GM18517 (cell line): ENCODE measurements around the gene HCN2.
"Not testable (repeated sequence)": the region's sequence is repeated elsewhere in the genome, so short reads cannot be mapped to it uniquely, and the experiment has no call there.

Source experiments
- ATAC-seq: cut with Tn5 transposase; IDR thresholded peaks from one replicate; pipeline ENCODE4 v1.9.1; 2021; ENCODE audit warnings: mild to moderate bottlenecking, moderate library complexity; ENCODE audit not compliant: unreplicated experiment

The HCN2 gene

GRCh38 chr19:602391-603301, 13.0 kb downstream of the HCN2 start:
- no peak for ATAC-seq

GRCh38 chr19:603302-603639, 13.6 kb downstream of the HCN2 start:
- not testable (repeated sequence) for ATAC-seq

GRCh38 chr19:603779-604178, 14.1 kb downstream of the HCN2 start:
- ATAC-seq: not testable (repeated sequence)

GRCh38 chr19:604355-604754, 14.7 kb downstream of the HCN2 start:
- ATAC-seq: no peak

DNA sequence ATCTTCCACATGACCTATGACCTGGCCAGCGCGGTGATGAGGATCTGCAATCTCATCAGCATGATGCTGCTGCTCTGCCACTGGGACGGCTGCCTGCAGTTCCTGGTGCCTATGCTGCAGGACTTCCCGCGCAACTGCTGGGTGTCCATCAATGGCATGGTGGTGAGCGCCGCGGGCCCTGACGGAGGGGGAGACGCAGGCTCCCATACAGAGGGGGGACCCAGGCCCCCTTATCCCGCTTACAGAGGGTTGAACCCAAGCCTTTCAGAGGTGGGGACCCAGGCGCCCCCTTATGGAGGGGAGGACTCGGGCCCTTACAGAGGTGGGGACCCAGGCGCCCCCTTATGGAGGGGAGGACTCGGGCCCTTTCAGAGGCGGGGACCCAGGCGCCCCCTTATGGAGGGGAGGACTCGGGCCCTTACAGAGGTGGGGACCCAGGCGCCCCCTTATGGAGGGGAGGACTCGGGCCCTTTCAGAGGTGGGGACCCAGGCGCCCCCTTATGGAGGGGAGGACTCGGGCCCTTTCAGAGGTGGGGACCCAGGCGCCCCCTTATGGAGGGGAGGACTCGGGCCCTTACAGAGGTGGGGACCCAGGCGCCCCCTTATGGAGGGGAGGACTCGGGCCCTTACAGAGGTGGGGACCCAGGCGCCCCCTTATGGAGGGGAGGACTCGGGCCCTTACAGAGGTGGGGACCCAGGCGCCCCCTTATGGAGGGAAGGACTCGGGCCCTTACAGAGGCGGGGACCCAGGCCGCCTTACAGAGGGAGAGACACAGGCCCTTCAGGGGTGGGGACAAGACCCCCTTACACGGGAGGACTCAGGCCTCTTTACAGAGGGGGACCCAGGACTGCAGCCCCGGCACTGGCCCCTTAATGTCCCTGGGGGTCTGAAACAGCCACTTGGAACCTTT, 15.6 kb downstream of the HCN2 start:
- not testable (repeated sequence) for ATAC-seq

- no peak for ATAC-seq
These were observed 17.8 kb downstream of the HCN2 start for GRCh38 chr19:607301-608154.

DNA sequence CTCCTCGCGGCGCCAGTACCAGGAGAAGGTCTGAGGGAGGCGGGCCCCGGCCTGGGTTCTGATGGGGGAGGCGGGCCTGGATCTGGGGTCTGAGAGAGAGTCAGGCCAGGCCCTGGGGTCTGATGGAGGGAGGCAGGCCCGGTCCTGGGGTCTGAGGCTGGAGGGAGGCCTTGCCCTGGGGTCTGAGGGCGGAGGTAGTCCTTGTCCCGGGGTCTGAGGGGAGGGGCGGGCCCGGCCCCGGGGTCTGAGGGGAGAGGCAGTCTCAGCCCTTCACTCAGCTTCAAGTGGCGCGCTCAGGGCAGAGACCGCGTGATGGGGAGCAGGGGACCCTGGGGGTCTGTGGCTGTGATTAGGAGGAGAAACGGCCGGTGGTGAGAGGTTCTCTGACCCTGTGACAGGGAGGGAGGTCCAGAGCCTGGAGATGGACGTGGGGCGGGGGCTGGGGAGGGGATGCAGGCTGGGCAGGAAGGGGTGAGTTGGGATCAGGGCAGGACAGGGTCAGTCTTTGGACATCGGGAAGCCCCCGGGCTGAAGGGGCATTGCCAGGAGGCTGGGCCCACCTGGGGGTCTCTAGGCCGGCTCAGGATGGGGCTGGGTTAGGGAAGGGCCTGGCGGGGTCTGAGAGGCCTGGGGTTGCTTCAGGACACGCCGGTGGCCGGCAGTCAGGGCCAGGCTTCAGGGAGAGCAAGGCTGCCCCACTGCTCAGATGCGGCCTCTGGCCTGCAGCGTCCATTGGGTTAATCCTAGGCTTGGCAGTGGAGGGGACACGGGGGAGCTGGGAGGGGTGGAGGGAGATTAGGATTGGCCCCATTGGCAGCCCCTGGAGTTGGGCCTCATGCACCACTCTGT, 18.7 kb downstream of the HCN2 start:
- ATAC-seq: no peak

DNA sequence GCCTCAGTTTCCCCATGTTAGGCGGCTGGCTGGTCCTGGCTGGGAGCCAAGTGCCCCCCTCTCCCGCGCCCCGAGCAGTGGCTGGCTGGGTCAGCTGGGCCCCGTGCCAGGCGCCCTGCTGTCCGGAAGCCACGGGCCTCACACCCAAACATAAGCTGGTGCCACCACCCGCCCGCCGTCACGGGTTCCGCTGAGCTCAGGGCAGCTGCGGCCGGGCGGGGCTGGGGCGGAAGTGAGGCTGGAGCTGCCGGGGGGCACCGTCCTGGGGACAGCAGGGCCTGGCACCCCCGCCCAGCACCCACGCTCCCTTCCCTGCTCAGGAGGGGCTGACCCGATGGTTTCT, 19.3 kb downstream of the HCN2 start:
- ATAC-seq: no peak

DNA sequence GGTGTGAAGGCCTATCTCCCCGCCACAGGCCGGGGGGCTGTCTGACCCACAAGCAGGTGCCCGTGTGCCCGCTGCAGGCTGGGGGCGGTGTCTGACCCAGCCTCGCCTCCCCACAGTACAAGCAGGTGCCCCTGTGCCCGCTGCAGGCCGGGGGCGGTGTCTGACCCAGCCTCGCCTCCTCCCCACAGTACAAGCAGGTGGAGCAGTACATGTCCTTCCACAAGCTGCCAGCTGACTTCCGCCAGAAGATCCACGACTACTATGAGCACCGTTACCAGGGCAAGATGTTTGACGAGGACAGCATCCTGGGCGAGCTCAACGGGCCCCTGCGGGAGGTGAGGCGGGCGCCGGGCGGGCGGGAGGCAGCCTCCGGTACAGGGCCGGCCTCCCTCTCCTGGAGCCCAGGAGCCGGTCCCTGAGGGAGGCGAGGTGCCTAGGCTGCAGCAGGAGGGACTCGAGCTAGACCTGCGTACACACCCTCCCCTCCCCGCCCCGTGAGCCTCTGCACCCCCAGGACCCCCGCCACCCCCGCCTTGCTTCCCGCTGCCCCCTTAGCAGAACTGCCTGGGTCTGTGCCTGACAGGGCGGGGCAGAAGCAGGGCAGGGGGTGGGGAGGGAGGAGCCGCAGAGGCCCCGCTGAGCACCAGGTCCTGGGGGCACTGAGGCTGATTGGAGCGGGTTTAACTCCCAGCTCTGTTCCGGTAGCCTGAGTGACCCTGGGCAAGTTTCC, 20.6 kb downstream of the HCN2 start:
- no peak for ATAC-seq

- no peak for ATAC-seq
These were observed 21.3 kb downstream of the HCN2 start for GRCh38 chr19:610801-611480.

DNA sequence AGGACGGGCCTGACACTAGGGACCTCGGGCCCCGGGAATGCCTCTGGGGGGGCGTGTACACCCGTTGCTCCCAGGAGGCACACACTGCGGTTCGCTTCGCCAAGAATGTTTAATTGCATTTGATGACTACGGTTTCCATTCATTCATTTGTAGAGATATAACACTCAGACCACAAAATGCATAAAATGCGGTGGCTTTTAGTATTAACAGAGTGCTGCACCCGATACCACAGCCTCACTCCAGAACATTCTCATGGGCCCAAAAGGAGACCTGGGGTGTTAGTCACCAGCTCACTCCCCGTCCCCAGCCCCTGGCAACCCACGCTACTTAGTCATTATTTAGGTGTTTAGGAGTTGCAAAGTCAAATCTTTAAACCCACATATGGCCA, 21.8 kb downstream of the HCN2 start:
- ATAC-seq: no peak

DNA sequence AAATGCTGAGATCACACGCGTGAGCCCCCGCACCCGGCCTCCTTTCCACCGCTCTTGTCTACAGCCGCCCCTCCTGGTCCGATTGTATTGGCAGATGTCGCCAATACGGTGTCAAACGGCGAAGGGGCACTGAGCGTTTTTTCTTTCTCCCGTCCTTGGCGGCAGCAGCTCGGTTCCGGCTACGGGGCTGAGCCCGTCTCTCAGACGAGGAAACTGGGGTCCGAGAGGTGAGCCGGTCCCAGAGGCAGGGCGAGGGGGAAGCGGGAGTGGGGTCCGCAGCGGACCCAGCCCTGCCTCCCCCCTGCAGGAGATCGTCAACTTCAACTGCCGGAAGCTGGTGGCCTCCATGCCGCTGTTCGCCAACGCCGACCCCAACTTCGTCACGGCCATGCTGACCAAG, 23.3 kb downstream of the HCN2 start:
- ATAC-seq: no peak

GRCh38 chr19:613732-614567, 24.3 kb downstream of the HCN2 start:
- ATAC-seq: no peak

DNA sequence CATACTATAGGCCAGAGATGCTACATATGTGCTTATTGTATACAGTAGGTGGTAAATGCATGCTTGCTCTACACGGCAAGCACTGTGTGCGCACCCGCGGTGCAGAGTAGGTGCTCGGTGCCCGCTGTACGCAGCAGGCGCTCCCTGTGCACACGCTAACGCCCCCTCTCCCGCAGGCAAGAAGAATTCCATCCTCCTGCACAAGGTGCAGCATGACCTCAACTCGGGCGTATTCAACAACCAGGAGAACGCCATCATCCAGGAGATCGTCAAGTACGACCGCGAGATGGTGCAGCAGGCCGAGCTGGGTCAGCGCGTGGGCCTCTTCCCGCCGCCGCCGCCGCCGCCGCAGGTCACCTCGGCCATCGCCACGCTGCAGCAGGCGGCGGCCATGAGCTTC, 25.9 kb downstream of the HCN2 start:
- ATAC-seq: no peak

DNA sequence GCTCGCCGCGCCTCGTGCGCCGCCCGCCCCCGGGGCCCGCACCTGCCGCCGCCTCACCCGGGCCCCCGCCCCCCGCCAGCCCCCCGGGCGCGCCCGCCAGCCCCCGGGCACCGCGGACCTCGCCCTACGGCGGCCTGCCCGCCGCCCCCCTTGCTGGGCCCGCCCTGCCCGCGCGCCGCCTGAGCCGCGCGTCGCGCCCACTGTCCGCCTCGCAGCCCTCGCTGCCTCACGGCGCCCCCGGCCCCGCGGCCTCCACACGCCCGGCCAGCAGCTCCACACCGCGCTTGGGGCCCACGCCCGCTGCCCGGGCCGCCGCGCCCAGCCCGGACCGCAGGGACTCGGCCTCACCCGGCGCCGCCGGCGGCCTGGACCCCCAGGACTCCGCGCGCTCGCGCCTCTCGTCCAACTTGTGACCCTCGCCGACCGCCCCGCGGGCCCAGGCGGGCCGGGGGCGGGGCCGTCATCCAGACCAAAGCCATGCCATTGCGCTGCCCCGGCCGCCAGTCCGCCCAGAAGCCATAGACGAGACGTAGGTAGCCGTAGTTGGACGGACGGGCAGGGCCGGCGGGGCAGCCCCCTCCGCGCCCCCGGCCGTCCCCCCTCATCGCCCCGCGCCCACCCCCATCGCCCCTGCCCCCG, 26.5 kb downstream of the HCN2 start:
- no peak for ATAC-seq

GRCh38 chr19:616747-617526, 27.3 kb downstream of the HCN2 start:
- no peak for ATAC-seq
